GM12874 (cell line): ENCODE results near the gene CCDC157.

Experiments used
- TF ChIP-seq, protein P1 (sequence below): IDR thresholded peaks from 2 replicates; pipeline ENCODE4 v1.5.1; 2011; ENCODE audit warnings: low read depth, mild to moderate bottlenecking, control low read depth, low read length, moderate library complexity; ENCODE audit not compliant: insufficient read depth

The CCDC157 gene

DNA sequence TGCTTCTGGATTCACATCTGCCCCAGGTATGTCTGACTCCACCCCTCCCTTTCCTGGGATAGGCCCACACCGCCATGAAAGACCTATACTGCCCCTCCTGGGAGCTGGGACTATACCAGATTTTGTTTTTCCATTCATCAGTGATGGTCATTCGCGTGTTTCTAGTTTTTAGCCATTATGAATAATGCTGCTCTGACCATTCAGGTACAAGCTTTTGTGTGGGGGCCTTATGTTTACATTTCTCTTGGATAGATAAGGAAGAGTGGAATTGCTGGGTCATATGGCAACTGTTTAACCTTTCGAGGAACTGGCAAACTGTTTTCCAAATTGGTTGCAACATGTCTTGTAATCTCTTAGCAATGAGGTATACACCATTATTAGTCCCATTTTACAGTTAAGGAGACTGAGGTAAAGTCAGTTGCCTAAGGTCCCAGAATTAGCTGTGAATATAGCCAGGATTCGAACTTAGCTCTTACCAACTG lies 28.9 kb upstream of the CCDC157 start:
- TF ChIP-seq, protein P1, sequence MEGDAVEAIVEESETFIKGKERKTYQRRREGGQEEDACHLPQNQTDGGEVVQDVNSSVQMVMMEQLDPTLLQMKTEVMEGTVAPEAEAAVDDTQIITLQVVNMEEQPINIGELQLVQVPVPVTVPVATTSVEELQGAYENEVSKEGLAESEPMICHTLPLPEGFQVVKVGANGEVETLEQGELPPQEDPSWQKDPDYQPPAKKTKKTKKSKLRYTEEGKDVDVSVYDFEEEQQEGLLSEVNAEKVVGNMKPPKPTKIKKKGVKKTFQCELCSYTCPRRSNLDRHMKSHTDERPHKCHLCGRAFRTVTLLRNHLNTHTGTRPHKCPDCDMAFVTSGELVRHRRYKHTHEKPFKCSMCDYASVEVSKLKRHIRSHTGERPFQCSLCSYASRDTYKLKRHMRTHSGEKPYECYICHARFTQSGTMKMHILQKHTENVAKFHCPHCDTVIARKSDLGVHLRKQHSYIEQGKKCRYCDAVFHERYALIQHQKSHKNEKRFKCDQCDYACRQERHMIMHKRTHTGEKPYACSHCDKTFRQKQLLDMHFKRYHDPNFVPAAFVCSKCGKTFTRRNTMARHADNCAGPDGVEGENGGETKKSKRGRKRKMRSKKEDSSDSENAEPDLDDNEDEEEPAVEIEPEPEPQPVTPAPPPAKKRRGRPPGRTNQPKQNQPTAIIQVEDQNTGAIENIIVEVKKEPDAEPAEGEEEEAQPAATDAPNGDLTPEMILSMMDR, result no peak

DNA sequence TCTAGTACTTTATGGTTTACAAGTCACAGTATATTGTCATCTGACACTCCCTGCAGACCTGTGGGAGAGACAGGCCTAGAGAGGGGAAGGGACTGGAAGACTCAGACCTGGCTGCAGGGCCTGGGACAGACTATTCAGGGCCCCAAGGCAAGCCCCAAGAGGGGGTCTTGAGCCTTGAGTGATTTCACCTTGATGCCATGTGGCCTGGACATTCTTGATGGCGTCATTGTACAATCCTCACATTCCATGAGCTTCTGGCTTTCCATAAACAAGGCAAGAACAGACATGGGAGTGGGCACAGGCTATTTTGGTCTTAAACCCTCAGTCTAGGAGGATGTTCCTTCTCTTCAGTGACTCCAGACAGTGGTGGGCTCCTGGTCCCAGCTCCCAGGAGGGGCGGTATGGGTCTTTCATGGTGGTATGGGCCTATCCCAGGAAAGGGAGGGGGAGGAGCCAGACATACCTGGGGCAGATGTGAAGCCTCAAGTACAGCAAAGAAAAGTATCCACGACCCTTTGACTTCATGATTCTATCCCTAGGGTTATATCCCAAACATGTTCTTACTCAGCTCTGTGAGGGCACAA lies 28.2 kb upstream of the CCDC157 start:
- TF ChIP-seq, protein P1, result no peak

DNA sequence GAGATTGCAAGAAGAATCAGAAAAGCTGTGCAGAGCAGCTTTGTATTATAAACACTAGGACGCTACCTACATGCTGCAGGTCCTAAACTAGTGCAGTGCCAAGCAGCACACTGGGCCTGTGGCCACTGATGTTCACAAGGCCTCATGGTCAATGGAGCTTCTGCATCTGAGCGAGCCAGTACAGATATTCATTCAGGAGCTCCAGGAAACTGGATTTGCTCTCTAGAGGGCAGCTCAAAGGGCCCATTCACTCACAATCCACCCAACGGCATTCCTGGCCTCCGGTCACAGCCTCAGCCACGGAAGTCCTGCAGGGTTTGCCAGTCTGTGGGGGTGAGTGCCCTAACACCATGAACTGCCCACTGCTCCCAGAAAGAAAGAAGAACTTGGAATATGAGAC lies 24.3 kb upstream of the CCDC157 start:
- TF ChIP-seq, protein P1, result no peak

DNA sequence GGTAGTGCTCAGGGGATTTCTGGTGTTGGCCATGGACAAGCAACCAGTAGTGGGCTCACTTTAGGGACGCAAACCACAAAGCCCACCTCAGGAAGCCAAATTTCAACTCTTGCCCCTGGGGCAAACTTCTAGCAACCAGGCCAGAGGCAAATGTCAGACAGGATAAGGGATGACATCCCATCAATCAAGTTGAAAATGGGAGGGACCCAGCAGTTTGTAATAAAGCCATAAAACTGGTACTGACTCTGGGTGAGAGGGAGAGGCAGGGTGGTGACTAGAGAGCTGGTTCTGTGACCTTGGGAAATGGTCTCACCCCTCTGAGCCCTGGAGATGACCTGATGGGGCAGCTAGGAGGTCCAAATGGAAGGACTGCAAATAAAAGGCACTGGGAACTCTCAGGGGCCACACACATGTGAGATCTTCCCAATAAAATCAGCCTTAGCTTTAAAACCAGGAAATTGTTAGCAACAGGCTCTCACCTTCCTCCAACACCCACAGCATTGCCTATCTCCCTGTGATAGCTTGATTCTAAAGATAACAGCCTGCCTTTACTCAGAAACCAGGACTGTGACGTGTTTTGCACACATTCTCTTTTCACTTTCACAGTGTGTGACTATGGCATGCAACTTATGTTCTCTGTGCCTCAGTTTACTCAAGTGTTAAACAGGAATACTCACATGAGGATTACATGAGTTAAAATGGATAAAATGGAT lies 23.7 kb upstream of the CCDC157 start:
- TF ChIP-seq, protein P1, result no peak

DNA sequence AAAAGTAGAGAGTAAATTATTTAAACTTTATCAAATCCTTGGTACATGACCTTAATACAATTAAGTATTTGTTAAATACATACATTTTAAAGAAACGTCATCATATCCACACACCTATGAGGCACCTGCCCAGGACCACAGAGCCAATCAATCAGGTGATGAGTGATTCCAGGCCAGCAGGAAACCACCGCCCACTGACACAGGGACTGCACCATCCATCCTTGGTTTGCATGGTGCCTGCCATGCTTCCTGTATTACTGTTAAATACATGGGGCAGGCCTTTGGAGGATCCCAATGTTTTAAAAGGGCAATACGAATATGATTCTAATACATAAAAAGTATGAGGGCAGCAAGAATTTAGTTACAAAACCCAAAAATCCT lies 23.1 kb upstream of the CCDC157 start:
- TF ChIP-seq, protein P1, result no peak

DNA sequence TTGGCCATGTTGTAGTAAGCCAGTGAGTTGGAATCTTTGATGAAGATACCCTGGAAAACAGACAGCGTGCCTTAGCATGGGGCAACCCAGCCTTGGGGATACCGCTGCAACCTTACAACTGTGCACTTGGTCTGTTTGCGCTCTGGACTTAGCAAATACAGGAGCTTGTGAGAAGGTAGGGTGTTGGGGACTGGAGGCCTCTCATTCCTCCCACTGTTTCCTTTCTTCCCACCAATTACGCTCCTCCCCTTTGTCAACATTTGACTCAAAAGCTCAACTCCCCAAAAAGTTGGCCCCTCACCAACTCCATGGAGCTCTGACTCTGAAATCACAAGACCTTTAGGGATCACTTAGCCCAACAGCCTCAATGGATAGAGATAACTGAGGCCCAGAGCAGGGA lies 22.2 kb upstream of the CCDC157 start:
- TF ChIP-seq, protein P1, result no peak

DNA sequence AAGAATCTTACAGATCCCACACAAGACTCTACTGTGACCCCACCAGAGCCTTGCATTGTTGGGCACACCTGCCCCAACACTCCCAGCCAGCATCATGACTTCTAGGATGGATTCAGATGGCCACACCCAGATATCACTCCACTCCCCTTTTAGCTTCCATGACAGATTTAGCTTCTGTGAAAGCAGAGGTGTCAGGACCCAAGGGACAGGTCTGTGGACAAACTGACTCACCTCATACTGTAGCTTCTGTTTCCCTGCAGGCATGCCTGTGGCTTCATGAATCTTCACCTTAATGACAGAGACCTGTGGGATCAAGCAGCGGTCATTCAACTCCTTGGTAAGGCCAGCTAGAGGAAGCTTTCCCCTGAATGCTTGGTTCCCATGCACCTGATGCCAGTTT lies 21.6 kb upstream of the CCDC157 start:
- TF ChIP-seq, protein P1, result no peak
